IPS-18c (cell line): ENCODE results near the gene CCDC92.
"Not testable (repeated sequence)": the region's sequence is repeated elsewhere in the genome, so short reads cannot be mapped to it uniquely, and the experiment has no call there.

Experiments
- H3K4me3 ChIP-seq: 2 replicates; pipeline ENCODE4 v1.7.0; 2013; ENCODE audit warnings: low read depth, mild to moderate bottlenecking, low read length, moderate library complexity; ENCODE audit not compliant: insufficient read depth
- H3K9me3 ChIP-seq: one replicate; pipeline ENCODE4 v1.6.1; 2013; ENCODE audit warnings: mild to moderate bottlenecking, low read length, moderate library complexity; ENCODE audit not compliant: control insufficient read depth, insufficient read depth

The CCDC92 gene

GRCh38 chr12:123960856-123961255 lies 11.8 kb downstream of the CCDC92 start:
- H3K4me3 ChIP-seq = no peak overlapping the region
- no peaks in the 10 kb centered on the region for H3K9me3 ChIP-seq

GRCh38 chr12:123960029-123960735 lies 12.4 kb downstream of the CCDC92 start:
- H3K9me3 ChIP-seq = no peaks in the 10 kb centered on the region

GRCh38 chr12:123958876-123959275 lies 13.8 kb downstream of the CCDC92 start:
- Histone ChIP-seq H3K4me3 (no peak overlapping the region), H3K9me3 (no peaks in the 10 kb centered on the region)

More at GRCh38 chr12:123960029-123960735, 12.4 kb downstream of the CCDC92 start:
- H3K4me3 ChIP-seq = no peak overlapping the region

GRCh38 chr12:123958462-123958861 lies 14.2 kb downstream of the CCDC92 start:
- no peak overlapping the region for H3K4me3 ChIP-seq
- H3K9me3 ChIP-seq = no peaks in the 10 kb centered on the region

- no peak overlapping the region for H3K4me3 ChIP-seq
- H3K9me3 ChIP-seq = no peaks in the 10 kb centered on the region
These were observed 15.4 kb downstream of the CCDC92 start for GRCh38 chr12:123957196-123957595.

- Histone ChIP-seq H3K9me3 (no peaks in the 10 kb centered on the region), H3K4me3 (no peak overlapping the region)
These were observed 16.4 kb downstream of the CCDC92 start for GRCh38 chr12:123956249-123956648.

GRCh38 chr12:123954647-123955350 lies 17.8 kb downstream of the CCDC92 start:
- H3K4me3 ChIP-seq = no peak overlapping the region
- H3K9me3 ChIP-seq = no peaks in the 10 kb centered on the region

- no peak overlapping the region for H3K4me3 ChIP-seq
- H3K9me3 ChIP-seq = no peaks in the 10 kb centered on the region
These were observed 20.6 kb downstream of the CCDC92 start for GRCh38 chr12:123952037-123952436.

- H3K9me3 ChIP-seq = no peaks in the 10 kb centered on the region
- H3K4me3 ChIP-seq = no peak overlapping the region
These were observed 21.2 kb downstream of the CCDC92 start for GRCh38 chr12:123951467-123951866.

GRCh38 chr12:123950476-123951349 lies 21.9 kb downstream of the CCDC92 start:
- Histone ChIP-seq H3K4me3 (no peak overlapping the region), H3K9me3 (no peaks in the 10 kb centered on the region)

- no peak overlapping the region for H3K4me3 ChIP-seq
- no peaks in the 10 kb centered on the region for H3K9me3 ChIP-seq
These were observed 22.9 kb downstream of the CCDC92 start for GRCh38 chr12:123949770-123950165.

GRCh38 chr12:123948796-123949769 lies 23.5 kb downstream of the CCDC92 start:
- H3K4me3 ChIP-seq = no peak overlapping the region
- no peaks in the 10 kb centered on the region for H3K9me3 ChIP-seq

GRCh38 chr12:123948401-123948795 lies 24.2 kb downstream of the CCDC92 start:
- Histone ChIP-seq H3K9me3 (no peaks in the 10 kb centered on the region), H3K4me3 (no peak overlapping the region)

GRCh38 chr12:123947531-123947930 lies 25.1 kb downstream of the CCDC92 start:
- not testable (repeated sequence) for H3K9me3 ChIP-seq, H3K4me3 ChIP-seq

- H3K4me3 ChIP-seq, H3K9me3 ChIP-seq: not testable (repeated sequence)
These were observed 25.8 kb downstream of the CCDC92 start for GRCh38 chr12:123946516-123947505.

- H3K4me3 ChIP-seq = no peak overlapping the region
- H3K9me3 ChIP-seq = peaks cover 6% of the 10 kb centered on the region
These were observed 26.5 kb downstream of the CCDC92 start for GRCh38 chr12:123946152-123946515.
